ENCODE measurements around the gene RFT1. TPM values are rescaled to one million over a fixed set of nuclear protein-coding genes. Genes with fewer than 3 reads are reported as not detected.

RFT1 gene
- total and polyA plus RNA-seq, 2 of the 13 experiments (the other 11 are each of a cell fraction or from before 2014, with no cell fraction given) = 23.2 to 37.0 TPM

GRCh38 chr3:53040351-53040820 lies 89.8 kb downstream of the RFT1 start (continued):
- TF ChIP-seq MTERF4 (CRISPR knock-in tag; IDR thresholded peaks at IDR 0.05) (no peak), TEAD2 (CRISPR knock-in tag; IDR thresholded peaks at IDR 0.05) (no peak), ARID3A (IDR thresholded peaks at IDR 0.05; ENCODE audit: low read depth, low read length) (peak; percentile 60; the same call in 1 of the 2 replicates), NCOA1 (CRISPR knock-in tag; IDR thresholded peaks at IDR 0.05) (no peak), MED1 (CRISPR knock-in tag; IDR thresholded peaks at IDR 0.05) (no peak), ZSCAN22 (CRISPR knock-in tag; IDR thresholded peaks at IDR 0.05) (no peak), KAT8 (CRISPR knock-in tag; IDR thresholded peaks at IDR 0.05) (0 out of 2 replicates have a peak, but pooled peaks have one; percentile 28), IKZF5 (CRISPR knock-in tag; IDR thresholded peaks at IDR 0.05) (no peak), PRDM10 (CRISPR knock-in tag; IDR thresholded peaks at IDR 0.05; ENCODE audit: low read depth) (no peak), HNF1A (IDR thresholded peaks at IDR 0.05; ENCODE audit: low read depth) (peak; percentile 87), HNF1A (CRISPR knock-in tag; IDR thresholded peaks at IDR 0.05; ENCODE audit: borderline replicate concordance) (peak; percentile 83; the same call in 1 of the 2 replicates), ZNF136 (CRISPR knock-in tag; IDR thresholded peaks at IDR 0.05; ENCODE audit: low read depth) (no peak), DDIT3 (CRISPR knock-in tag; IDR thresholded peaks at IDR 0.05) (no peak), ZNF414 (CRISPR knock-in tag; IDR thresholded peaks at IDR 0.05) (no peak), SIX4 (CRISPR knock-in tag; IDR thresholded peaks at IDR 0.05) (no peak)
